OCI-LY7 (cell line): ENCODE measurements around the gene HJV. TPM values are rescaled to one million over a fixed set of nuclear protein-coding genes. Genes with fewer than 3 reads are reported as not detected.
A peak's percentile ranks its signal among the peaks of the same experiment; 100 is the strongest.

Experiments used
- BruUV-seq: library from RNA; stranded (reverse); fragments of 400-500 nt; replicated peaks from 2 replicates; lab custom pipeline; 2021; lab: Mats Ljungman, UMichigan
- CTCF ChIA-PET: fragments of 300-600 bp; sonication (Branson Sonifier 250); formaldehyde crosslinking; loops from one replicate; lab custom pipeline; 2022; ENCODE audit warnings: antibody characterized with exemption; ENCODE audit not compliant: unreplicated experiment; lab: Charles Lee
- POLR2A ChIA-PET: fragments of 300-600 bp; sonication (Branson Sonifier 250); formaldehyde crosslinking; loops from one replicate; lab custom pipeline; 2022; ENCODE audit warnings: antibody characterized with exemption; lab: Charles Lee
- DNase-seq: peaks from one replicate; pipeline ENCODE4 v3.0.0-alpha.2; 2015; ENCODE audit warnings: low spot score
- H2AFZ ChIP-seq: fragments of 200-600 bp; sonication (generic), shearing (Covaris generic); 2 replicates; pipeline ENCODE4 v1.6.1; 2014; ENCODE audit warnings: mild to moderate bottlenecking, antibody characterized with exemption, low read length, moderate library complexity
- H3K27ac ChIP-seq: fragments of 200-600 bp; sonication (generic); 2 replicates; pipeline ENCODE4 v1.5.1; 2014; ENCODE audit warnings: mixed run types, low read depth, mild to moderate bottlenecking, moderate library complexity, low read length, inconsistent platforms; ENCODE audit not compliant: poor library complexity, severe bottlenecking
- H3K36me3 ChIP-seq: fragments of 200-600 bp; sonication (generic); 2 replicates; pipeline ENCODE4 v1.6.1; 2014; ENCODE audit warnings: mild to moderate bottlenecking, antibody characterized with exemption, low read length, moderate library complexity, mixed read lengths; ENCODE audit not compliant: insufficient read depth
- H3K4me1 ChIP-seq: fragments of 200-600 bp; sonication (generic); 2 replicates; pipeline ENCODE4 v1.5.1; 2014; ENCODE audit warnings: mild to moderate bottlenecking, low read length; ENCODE audit not compliant: insufficient read depth, poor library complexity, severe bottlenecking
- H3K4me2 ChIP-seq: fragments of 200-600 bp; sonication (generic); 2 replicates; pipeline ENCODE4 v1.6.1; 2014; ENCODE audit warnings: mild to moderate bottlenecking, low read length
- H3K4me3 ChIP-seq: fragments of 200-600 bp; sonication (generic); 2 replicates; pipeline ENCODE4 v1.5.1; 2014; ENCODE audit warnings: mild to moderate bottlenecking, low read depth, low read length; ENCODE audit not compliant: poor library complexity, severe bottlenecking
- H3K79me2 ChIP-seq: fragments of 200-600 bp; sonication (generic); 2 replicates; pipeline ENCODE4 v1.6.1; 2016; ENCODE audit warnings: low read depth, mild to moderate bottlenecking, low read length, moderate library complexity, mixed read lengths; ENCODE audit not compliant: insufficient read depth
- H3K9me2 ChIP-seq: fragments of 200-600 bp; sonication (generic); 2 replicates; pipeline ENCODE4 v1.6.1; 2016; ENCODE audit warnings: mild to moderate bottlenecking, low read length, mixed read lengths; ENCODE audit not compliant: insufficient read depth
- H3K9me3 ChIP-seq: fragments of 200-600 bp; sonication (generic); 2 replicates; pipeline ENCODE4 v1.6.1; 2014; ENCODE audit warnings: mild to moderate bottlenecking, mixed run types, low read length, mixed read lengths
- H4K20me1 ChIP-seq: fragments of 200-600 bp; sonication (generic); 2 replicates; pipeline ENCODE4 v1.6.1; 2014; ENCODE audit warnings: mild to moderate bottlenecking, antibody characterized with exemption, low read length, moderate library complexity, mixed read lengths; ENCODE audit not compliant: insufficient read depth
- CTCF ChIP-seq: fragments of 200-600 bp; sonication (generic); conservative IDR thresholded peaks from 2 replicates; pipeline ENCODE4 v1.5.1; 2014; ENCODE audit warnings: mild to moderate bottlenecking, antibody characterized with exemption, low read length, moderate library complexity, mixed read lengths
- EZH2phosphoT487 ChIP-seq: fragments of 200-600 bp; sonication (generic); IDR thresholded peaks from 2 replicates; pipeline ENCODE4 v1.6.1; 2018; ENCODE audit warnings: low read depth, borderline replicate concordance, mild to moderate bottlenecking, mixed run types, antibody characterized with exemption, low read length, moderate library complexity, mixed read lengths
- intact Hi-C: fragments of 100-400 bp; cut with micrococcal nuclease; formaldehyde crosslinking; loops from one replicate; pipeline ENCODE4 v1.10.0; 2022; ENCODE audit not compliant: unreplicated experiment
- total RNA-seq, 2 experiments: library from RNA; depleted of rRNA in 1 of 2; stranded (reverse); fragments of >200 nt in 1 of 2; shearing (Covaris generic) in 1 of 2; gene quantifications; 2 replicates each; pipeline ENCODE4 v1.2.3, GENCODE V29; 2014 to 2022

HJV gene
- total RNA-seq, 2 experiments from 2014 or later, result not detected

- Histone ChIP-seq H3K79me2 (peaks cover 25% of the 10 kb centered on the region; the same call in 1 of the 2 replicates), H3K4me1 (peaks cover 35% of the 10 kb centered on the region), H3K9me3 (no peaks in the 10 kb centered on the region), H3K36me3 (peaks cover 43% of the 10 kb centered on the region), H2AFZ (no peak overlapping the region), H3K4me3 (no peak overlapping the region), H3K27ac (no peak overlapping the region), H4K20me1 (no peaks in the 10 kb centered on the region), H3K9me2 (no peaks in the 10 kb centered on the region), H3K4me2 (no peak overlapping the region)
- ChIA-PET POLR2A (interaction anchor here (0.6 to 8.3 kb wide), 5 partner anchors 8 to 46 kb away, joined by 3 to 67 read pairs (median 4); partner anchors contain the start of gene LIX1L), CTCF (no interaction called here)
- DNase-seq, result no peak
- no TSS peak for BruUV-seq
- intact Hi-C loops, result no loop called here
- TF ChIP-seq EZH2phosphoT487, result no peak
- no peak for TF ChIP-seq CTCF
Measured at GRCh38 chr1:145991735-145992412, 29.7 kb downstream of the HJV start.

- no peak overlapping the region for H3K4me3 ChIP-seq
- no peaks in the 10 kb centered on the region for H4K20me1 ChIP-seq
- intact Hi-C loops, result no loop called here
- H3K9me3 ChIP-seq, result no peaks in the 10 kb centered on the region
- H3K36me3 ChIP-seq, result peaks cover 37% of the 10 kb centered on the region
- H3K27ac ChIP-seq, result no peak overlapping the region
- POLR2A ChIA-PET, result interaction anchor here (0.5 to 8.3 kb wide), 4 partner anchors 8 to 42 kb away, joined by 4 to 67 read pairs (median 6); no protein-coding TSS in a partner anchor
- H2AFZ ChIP-seq, result no peak overlapping the region
- BruUV-seq, result no TSS peak
- DNase-seq, result no peak
- H3K9me2 ChIP-seq, result no peaks in the 10 kb centered on the region
- TF ChIP-seq CTCF (no peak), EZH2phosphoT487 (no peak)
- peaks cover 36% of the 10 kb centered on the region for H3K4me1 ChIP-seq
- peaks cover 10% of the 10 kb centered on the region; the same call in 1 of the 2 replicates for H3K79me2 ChIP-seq
- CTCF ChIA-PET, result no interaction called here
- no peak overlapping the region for H3K4me2 ChIP-seq
Measured at GRCh38 chr1:145990249-145990855, 31.2 kb downstream of the HJV start.

- BruUV-seq, result no TSS peak
- CTCF ChIA-PET, result no interaction called here
- Histone ChIP-seq H3K36me3 (peaks cover 21% of the 10 kb centered on the region), H3K4me3 (no peak overlapping the region), H3K4me2 (peak overlapping the region; percentile 16; the same call in 1 of the 2 replicates), H4K20me1 (no peaks in the 10 kb centered on the region), H3K9me2 (no peaks in the 10 kb centered on the region), H3K27ac (no peak overlapping the region), H3K79me2 (no peaks in the 10 kb centered on the region), H3K9me3 (no peaks in the 10 kb centered on the region), H3K4me1 (peaks cover 38% of the 10 kb centered on the region), H2AFZ (peak overlapping the region; percentile 67; the same call in 1 of the 2 replicates)
- no peak for DNase-seq
- intact Hi-C loops, result no loop called here
- POLR2A ChIA-PET, result interaction anchor here (0.7 to 1.9 kb wide), 3 partner anchors 9 to 61 kb away, joined by 3 to 19 read pairs (median 4); partner anchors contain the start of gene RBM8A
- TF ChIP-seq CTCF (no peak), EZH2phosphoT487 (no peak)
Measured at GRCh38 chr1:145988773-145989172, 32.8 kb downstream of the HJV start.
